ENCODE data around the gene IPO9.

IPO9 gene

DNA sequence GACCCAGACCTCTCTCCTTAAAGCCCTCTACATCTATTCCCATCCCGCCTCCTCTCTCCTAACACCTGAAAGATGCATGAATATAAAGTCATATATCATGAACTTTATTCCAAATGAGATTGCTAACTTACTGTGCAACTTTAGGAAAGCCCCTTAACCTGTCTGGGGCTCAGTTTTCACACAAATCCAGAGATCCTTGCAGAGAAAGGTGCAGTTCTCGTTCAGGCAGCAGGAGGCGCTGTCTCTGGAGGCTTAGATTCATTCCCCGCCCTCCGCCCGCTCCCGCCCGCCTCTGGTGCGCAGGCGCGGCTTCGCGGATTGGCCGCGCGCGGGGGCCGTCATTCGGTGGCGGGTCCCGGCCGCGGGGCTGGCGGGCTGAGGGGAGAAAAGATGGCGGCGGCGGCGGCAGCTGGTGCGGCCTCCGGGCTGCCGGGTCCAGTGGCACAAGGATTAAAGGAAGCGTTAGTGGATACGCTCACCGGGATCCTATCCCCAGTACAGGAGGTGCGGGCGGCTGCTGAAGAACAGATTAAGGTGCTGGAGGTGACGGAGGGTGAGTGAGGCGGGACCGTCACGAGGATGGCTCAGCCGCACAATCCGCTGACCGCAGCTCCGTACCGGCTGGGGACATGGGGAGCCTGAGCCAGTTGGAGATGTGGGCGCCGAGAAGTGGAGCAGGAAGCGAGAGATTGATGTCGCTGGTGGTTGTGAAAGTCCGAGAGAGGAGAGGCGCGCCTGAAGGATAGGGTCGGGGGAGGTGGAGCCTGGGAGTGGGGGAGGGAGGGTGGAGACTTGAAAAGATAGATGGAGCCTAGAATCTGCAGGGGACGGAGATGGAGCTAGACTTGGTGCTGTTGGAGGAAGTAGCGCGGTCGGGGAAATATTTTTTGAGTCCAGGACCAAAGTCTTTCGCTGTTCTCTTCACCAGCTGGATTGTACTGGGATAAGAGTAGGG is at the start of gene IPO9:
Gene IPO9 (plus strand): TSS at position 338 of the 955 bp plus-strand sequence. CDS start 53 bp downstream, at position 391.
- DNase-seq (ENCODE audit: low read depth, low spot score) = peak; percentile 75

DNA sequence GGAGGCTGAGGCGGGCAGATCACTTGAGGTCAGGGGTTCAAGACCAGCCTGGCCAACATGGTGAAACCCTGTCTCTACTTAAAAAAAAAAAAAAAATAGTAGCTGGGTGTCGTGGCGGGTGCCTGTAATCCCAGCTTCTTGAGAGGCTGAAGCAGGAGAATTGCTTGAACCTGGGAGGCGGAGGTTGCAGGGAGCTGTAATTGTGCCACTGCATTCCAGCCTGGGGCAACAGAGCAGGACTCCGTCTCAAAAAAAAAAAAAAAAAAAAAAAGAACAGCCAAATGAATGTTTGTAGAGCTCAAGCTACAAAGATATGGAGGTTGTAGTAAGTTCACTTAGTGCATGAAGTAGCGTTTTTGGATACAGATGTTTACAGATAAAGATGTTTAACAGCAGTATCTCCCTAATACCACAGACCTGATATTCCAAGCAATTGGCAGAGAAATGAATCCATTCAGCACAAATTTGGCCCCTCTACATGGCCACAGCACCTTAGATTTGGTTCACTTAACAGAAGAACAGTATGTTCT is 49.5 kb upstream of the IPO9 start:
- no peak for DNase-seq (ENCODE audit: low read depth, low spot score)

DNA sequence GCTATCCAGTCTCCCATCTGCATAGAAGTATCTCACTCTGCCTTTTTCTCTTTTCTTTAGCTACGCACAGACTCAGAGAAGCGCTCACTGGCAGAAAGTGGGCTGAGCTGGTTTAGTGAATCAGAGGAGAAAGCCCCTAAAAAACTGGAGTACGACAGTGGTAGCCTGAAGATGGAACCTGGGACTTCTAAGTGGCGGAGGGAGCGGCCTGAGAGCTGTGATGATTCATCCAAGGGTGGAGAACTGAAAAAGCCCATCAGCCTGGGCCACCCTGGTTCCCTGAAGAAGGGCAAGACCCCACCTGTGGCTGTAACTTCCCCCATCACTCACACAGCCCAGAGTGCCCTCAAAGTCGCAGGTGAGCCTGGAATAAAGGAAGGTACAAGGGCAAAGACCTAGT is 48.0 kb upstream of the IPO9 start:
- no peak for DNase-seq (ENCODE audit: low read depth, low spot score)

DNA sequence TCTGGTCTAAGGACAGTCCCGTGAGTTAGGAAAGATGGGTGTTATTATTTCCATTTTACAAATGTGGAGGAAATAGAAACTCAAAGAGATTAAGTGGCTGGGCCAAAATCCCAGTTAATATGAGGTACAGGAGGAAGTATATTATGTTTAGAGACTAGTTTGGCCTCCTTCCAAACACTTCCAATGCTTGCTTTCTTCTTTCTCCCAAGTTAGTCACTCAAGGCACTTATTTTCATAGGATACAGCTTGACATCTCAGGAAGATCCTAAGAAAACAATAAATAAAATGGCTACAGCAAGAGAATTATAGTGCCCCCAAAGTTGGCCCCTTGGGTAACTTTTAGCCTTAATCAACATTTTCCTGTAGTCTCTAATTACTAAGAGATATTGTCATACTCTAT is 47.5 kb upstream of the IPO9 start:
- no peak for DNase-seq (ENCODE audit: low read depth, low spot score)

DNA sequence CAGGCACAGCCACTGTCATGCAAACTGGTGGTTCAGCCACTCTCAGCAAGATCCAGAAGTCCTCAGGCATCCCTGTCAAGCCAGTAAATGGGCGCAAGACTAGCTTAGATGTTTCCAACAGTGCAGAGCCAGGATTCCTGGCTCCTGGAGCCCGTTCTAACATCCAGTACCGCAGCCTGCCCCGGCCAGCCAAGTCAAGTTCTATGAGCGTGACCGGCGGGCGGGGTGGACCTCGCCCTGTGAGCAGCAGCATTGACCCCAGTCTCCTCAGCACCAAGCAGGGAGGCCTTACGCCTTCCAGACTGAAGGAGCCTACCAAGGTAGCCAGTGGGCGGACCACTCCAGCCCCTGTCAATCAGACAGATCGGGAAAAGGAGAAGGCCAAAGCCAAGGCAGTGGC is 46.6 kb upstream of the IPO9 start:
- DNase-seq (ENCODE audit: low read depth, low spot score) = no peak

DNA sequence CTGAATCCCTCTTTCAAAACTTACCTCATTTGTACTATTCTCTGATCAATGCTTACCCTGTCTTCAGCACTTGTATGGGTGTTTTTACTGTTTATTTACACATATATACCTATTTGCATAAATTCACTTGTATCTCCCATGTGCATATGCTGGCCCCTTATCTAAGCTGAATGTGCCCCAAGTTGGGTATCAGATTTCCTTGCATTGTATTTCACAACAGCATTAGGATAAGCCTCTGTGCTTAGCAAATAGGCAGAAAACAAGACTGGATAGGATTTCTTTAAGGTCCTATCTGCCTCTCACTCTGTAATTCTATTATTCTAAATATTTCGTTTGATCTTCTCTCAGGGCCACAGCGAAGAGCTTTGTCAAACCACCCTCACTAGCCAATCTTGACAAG is 45.9 kb upstream of the IPO9 start:
- no peak for DNase-seq (ENCODE audit: low read depth, low spot score)

DNA sequence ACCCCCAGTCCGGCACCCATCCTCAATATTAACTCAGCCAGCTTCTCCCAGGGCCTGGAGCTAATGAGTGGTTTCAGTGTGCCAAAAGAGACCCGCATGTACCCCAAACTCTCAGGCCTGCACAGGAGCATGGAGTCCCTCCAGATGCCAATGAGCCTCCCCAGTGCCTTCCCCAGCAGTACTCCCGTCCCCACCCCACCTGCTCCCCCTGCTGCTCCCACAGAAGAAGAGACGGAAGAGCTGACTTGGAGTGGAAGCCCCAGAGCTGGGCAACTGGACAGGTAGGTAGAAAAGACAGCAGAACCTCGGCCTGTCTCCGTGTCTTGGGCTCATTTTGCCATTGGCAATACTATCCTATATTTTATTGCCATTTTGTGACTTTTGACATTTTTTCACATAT is 45.4 kb upstream of the IPO9 start:
- DNase-seq (ENCODE audit: low read depth, low spot score) = no peak

DNA sequence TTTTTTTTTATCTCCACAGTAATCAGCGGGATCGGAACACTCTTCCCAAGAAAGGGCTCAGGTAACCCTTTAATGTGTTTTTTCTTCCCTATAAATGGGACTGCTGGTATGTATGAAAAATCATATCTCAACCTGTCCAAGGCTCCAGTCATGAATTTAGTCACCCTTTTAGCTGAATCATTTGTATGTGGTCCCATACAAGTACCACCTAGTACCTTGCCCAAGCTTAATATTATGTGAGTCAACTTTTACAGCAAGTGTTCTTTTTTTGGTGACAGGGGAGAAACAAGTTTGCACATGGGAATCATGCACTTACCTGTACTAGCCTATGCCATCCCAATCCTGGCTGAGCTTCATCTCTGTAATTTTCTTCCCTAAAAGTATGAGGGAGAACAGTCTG is 43.7 kb upstream of the IPO9 start:
- DNase-seq (ENCODE audit: low read depth, low spot score) = no peak

DNA sequence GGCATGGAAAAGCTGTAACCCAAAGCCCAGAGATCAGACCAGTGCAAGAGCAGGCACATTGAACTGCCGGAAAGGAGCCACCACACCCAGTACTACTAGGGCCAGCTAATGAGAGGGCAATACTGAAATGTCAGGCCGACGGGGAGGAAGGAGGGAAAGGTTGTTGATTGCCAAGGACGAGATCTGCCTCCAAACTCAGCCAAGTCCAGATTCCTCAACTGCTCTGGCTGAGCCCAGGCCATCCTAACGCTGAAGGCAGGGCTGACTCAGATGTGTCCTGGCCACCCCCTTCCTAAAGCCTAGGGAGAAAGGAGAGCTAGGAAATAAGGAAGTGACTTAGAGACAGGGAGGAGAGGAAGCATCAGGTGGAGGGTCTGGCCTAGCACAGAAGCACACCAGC is 42.1 kb upstream of the IPO9 start:
- no peak for DNase-seq (ENCODE audit: low read depth, low spot score)

DNA sequence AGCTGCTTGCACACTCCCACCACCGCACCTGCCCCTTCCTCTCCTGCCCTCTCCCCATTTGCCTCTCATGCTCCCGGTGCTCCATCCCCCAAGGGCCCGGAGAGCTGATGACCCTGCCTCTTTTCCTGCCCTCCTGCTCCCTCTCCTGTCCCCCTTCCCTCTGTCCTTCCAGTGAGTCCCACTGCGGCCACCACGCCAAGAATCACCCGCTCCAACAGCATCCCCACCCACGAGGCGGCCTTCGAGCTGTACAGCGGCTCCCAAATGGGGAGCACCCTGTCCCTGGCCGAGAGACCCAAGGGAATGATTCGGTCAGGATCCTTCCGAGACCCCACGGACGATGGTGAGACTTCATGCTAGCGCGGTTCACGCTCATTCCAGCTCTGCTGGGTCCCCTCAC is 40.7 kb upstream of the IPO9 start:
- DNase-seq (ENCODE audit: low read depth, low spot score) = no peak

DNA sequence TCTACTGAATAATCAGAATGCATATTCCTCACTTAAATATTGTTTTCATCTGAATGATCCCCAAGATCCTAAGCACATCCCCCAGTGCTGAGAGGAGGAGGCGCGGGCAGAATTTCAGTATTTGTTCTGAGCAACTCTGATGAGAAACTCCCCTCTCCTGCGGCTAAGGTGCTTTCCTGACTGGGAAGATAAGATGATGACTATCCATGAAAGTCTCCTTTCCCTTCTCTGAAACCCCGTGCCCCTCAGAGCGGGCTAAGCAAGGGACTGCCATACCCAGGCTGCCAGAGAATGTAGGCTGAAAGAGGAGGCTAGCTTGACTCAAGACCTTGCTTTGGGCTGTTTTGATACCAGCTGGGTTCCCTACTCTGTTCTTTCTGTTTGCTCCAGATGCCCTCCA is 39.7 kb upstream of the IPO9 start:
- DNase-seq (ENCODE audit: low read depth, low spot score) = no peak

DNA sequence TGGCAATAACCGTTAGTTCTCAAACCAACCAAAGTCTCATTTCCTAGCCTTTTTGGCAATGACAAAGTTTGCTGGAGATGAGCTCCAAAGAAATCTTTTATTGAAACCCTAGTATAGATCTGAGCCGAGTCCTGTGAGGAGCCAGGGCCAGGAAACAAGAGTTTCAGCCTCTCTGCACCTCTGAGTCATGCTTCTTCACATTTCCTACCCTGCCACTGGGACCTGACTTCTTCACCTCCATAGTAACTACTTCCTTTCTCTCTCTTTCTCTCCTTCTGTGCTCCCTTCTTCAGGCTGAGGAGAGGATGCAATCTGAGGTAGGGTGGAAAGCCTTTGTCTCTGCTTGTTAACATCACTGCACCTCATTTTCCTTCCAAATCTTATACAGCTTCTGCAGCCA is 38.7 kb upstream of the IPO9 start:
- DNase-seq (ENCODE audit: low read depth, low spot score) = no peak

DNA sequence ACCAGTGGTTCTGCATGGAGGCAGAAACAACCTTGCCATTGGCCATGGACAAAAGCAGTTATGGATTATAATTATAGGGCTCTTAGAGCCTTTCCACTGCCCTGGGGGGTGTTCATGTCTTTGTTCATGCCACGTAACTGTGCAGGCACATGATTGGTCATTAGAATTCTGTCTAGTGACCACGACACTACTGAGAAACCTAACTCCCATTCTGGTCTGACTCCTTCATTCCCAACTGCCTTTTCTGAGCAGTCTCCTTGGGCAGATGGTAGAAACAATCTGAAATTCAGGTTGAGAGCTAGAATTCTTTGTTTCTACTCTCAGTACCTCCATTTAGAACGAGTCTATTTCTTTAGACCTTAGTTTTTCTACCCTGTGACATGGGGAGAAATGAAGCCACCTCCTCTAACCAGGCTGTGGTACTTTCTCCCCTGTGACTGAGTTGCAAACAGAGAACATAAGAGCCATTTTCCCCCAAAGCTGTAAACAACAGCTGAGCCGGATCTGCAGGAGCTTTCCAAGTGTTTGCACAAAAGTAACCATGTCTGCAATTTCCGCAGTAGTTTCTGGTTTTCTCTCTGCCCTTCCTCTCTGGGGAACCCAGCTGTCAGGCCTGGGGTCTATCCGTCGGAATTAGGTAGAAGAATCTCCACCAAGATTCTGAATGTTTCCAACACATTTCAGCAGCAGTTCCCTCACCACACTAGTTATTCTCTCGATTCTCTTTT is 37.7 kb upstream of the IPO9 start:
- DNase-seq (ENCODE audit: low read depth, low spot score) = no peak

DNA sequence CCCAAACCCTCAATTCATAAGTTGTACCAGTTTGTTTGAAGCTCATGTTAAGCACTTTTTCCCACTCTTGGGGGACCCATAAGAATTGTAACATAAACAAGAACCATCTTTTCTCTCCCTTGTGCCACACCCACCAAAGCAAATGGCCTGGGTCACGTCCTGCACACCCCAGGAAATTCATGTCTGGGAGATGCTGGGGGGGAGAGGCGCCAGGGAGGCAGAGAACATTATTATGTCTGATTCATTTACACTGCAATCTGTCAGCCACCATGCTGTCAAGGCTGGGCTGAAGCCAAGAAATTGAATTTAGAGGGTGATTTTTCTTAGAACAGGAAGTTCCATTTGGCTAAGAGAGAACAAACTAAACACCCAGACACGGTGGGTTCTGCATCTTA is 37.2 kb upstream of the IPO9 start:
- DNase-seq (ENCODE audit: low read depth, low spot score) = no peak

DNA sequence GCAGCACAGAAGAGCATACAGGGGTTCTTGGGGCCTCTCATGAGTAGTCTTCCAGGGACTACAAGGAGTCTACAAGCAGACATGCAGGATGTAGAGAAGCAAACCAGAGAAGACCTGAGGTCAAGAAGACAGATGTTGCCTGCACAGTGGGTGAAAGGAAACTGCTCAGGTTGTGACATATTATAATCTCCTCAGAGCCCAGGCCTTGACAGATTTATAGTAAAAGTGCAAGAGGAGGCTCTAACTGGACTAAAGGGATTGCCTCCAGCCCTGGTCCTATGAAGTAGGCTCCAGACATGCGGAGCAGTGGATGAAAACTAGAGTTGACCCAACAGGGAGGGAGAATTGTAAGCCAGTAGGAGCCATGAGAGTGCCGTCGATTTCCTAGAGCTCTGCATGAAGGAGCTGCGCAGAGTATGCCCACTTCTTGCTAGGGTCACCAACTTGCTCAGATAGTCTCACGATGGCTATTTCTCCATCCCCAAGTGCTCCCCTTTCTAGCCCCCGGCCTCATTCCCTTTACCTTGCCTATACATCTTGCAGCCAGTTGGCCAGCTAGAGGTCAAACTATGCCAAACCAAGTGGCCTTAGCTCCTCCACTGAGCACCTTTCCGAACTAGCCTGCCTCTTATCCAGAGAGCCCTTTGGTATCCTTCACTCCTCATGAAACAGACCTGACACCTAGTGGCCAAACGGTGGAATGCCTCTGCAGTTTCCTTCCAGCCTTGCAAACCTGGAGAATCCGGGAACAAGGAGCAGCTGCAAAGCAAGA is 36.2 kb upstream of the IPO9 start:
- peak; percentile 65 for DNase-seq (ENCODE audit: low read depth, low spot score)

DNA sequence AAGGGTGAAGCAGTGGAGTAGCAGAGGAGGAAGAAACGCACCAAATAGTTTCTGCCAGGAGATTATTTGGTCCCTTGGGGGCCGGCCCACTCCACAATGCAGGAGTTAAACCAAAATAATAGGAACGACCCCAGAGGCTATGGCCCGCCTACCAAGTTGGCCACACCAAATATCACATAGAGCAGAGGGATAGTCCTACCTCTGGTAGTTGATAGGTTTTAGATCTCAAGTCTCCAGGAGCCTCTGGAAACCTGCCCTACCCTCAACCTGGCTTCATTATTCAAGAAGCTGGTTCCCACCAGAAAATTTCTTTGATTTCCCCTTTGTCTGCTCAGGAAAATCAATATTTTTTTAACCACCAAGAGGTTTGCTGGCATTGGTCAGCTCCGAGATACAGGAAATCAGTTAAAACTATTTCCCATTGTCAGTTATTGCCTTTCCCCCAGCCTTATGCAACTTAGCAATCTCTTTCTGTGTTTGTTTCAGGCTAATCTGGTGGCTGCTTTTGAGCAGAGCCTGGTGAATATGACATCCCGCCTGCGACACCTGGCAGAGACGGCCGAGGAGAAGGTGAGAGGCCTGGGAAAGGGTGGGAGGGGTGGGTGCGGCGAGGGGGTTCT is 35.5 kb upstream of the IPO9 start:
- DNase-seq (ENCODE audit: low read depth, low spot score) = no peak

DNA sequence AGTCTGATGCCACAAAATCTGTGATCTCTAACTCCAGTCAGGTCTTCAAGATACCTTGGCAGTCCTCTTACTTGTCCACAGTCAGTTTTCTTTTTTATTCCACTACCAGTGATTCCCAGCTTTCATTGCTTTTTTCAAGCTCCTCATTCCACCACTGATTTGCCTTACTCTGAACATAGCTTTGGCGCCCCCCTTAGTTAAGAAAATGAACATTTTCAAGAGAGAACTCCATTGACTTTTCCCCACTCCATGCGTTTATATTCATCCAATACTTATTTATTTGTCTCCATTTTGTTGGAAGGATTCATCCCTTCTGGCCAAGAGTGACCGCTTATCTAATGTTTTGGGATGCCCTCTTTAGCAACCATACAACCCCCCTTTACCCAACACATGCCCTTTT is 33.9 kb upstream of the IPO9 start:
- no peak for DNase-seq (ENCODE audit: low read depth, low spot score)

DNA sequence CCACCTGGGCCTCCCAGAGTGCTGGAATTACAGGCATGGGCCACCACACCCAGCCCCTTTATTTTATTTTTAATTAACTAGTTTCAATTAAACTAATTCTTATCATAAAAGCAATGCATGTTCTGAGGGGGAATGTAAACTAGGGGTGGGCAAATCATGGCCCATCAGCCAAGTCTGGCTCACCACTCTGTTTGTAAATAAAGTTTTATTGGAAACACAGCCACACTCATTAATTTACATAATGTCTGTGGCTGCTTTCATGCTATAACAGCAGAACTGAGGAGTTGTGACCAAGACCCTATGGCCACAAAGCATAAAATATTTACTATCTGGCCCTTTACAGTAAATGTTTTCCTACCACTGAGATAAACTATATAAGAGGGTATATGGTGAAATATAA is 28.7 kb upstream of the IPO9 start:
- no peak for DNase-seq (ENCODE audit: low read depth, low spot score)

DNA sequence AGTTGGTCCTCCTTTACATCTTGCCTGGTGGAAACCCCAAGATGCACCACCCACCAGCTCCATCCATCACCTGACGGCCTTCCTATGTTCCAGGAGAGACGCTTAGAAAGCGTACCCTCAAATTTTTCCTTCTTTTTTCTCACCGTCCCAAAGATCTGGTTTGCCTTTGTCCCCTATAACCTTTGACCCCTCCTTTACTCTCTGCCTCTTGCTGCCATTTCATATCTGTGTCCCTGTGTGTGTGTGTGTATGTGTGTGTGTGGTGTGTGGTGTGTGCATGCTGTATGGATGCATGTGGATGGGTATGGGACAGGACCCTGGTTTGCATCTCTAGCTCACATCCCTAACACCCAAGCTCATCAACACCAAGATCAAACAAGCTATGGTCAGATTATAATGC is 22.2 kb upstream of the IPO9 start:
- DNase-seq (ENCODE audit: low read depth, low spot score) = no peak

DNA sequence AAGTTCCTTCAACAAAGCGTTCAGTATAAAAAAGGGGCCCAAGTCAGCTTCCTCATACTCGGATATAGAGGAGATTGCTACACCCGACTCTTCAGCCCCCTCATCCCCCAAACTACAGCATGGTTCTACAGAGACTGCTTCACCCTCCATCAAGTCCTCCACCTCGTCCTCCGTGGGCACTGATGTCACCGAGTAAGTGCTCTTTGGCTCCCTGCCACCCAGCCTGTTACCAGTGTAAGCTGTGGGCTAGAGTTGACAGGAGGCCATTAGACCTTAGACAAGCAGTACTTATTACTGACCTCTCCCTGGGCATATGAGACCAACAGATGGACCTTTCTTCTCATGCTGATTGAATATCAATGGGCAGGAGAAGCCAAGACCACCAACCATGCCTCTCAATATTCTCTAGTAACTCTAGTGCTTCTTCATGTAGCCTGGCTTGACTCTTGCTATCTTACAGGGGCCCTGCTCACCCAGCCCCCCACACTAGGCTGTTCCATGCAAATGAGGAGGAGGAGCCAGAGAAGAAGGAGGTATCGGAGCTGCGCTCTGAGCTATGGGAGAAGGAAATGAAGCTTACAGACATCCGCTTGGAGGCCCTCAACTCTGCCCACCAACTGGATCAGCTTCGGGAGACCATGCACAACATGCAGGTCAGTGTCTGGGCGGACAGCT is 20.9 kb upstream of the IPO9 start:
- DNase-seq (ENCODE audit: low read depth, low spot score) = no peak

DNA sequence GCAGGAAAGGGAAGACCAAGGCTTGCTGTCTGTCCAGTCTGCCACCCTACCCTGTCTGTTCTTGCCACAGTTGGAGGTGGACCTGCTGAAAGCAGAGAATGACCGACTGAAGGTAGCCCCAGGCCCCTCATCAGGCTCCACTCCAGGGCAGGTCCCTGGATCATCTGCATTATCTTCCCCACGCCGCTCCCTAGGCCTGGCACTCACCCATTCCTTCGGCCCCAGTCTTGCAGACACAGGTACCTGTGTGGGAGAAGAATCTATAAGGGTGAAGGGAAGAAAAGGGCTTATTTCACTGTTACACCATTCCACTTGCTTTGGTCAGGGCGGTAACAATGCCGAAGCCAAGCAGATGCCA is 20.3 kb upstream of the IPO9 start:
- DNase-seq (ENCODE audit: low read depth, low spot score) = no peak
